Thyroid gland (tissue), 4 donors: ENCODE results near the gene CACHD1. TPM values are rescaled to one million over a fixed set of nuclear protein-coding genes. Genes with fewer than 3 reads are reported as not detected.
"Not testable (repeated sequence)": the region's sequence is repeated elsewhere in the genome, so short reads cannot be mapped to it uniquely, and the experiment has no call there.

ENCODE experiments used
- DNase-seq, 2 donors: peaks; one replicate each; pipeline ENCODE4 v3.0.0-alpha.2; 2019
- H3K27ac ChIP-seq, 3 donors: fragments of 200-600 bp; sonication (generic); 1 replicate in 2 of 3; 2 replicates in 1 of 3; pipeline ENCODE4 v1.5.1; 2016 to 2019; ENCODE audit warnings: mild to moderate bottlenecking in 1 of 3, moderate library complexity in 1 of 3
- H3K27me3 ChIP-seq: fragments of 200-600 bp; sonication (generic); one replicate; pipeline ENCODE4 v1.5.1; 2019
- H3K36me3 ChIP-seq, 2 donors: fragments of 200-600 bp; sonication (generic); one replicate each; pipeline ENCODE4 v1.5.1; 2016 to 2019
- H3K4me1 ChIP-seq, 2 donors: fragments of 200-600 bp; sonication (generic); one replicate each; pipeline ENCODE4 v1.5.1; 2017 to 2019
- H3K4me3 ChIP-seq, 3 donors: fragments of 200-600 bp; sonication (generic); replicated peaks in 1 of 3; 1 replicate in 2 of 3; 2 replicates in 1 of 3; pipeline ENCODE4 v1.5.1; 2016; ENCODE audit warnings: mild to moderate bottlenecking in 1 of 3
- H3K9me3 ChIP-seq: fragments of 200-600 bp; sonication (generic); one replicate; pipeline ENCODE4 v1.5.1; 2017
- CTCF ChIP-seq, 6 experiments: fragments of 200-600 bp in 3 of 6; fragments of 450-650 bp in 3 of 6; sonication (generic) in 3 of 6; IDR thresholded peaks; one replicate each; pipeline ENCODE4 v1.5.1; 2016 to 2019; ENCODE audit warnings: antibody characterized with exemption in 6 of 6, mild to moderate bottlenecking in 2 of 6, inconsistent platforms in 1 of 6, moderate library complexity in 1 of 6
- POLR2A ChIP-seq, 2 donors: fragments of 450-650 bp; IDR thresholded peaks; one replicate each; pipeline ENCODE4 v1.6.1; 2017; ENCODE audit warnings: antibody characterized with exemption in 2 of 2, mild to moderate bottlenecking in 2 of 2, moderate library complexity in 1 of 2
- WGBS, 2 donors: methylation state at CpG; one replicate each; pipeline ENCODE4 v1.1.5; 2017; 5-methylcytosine and 5-hydroxymethylcytosine counted together
- intact Hi-C: fragments of 100-400 bp; cut with DNase I; formaldehyde crosslinking; loops from one replicate; pipeline ENCODE4 v1.15.1; 2023
- total RNA-seq, 4 donors: library from RNA; depleted of rRNA; stranded (reverse); fragments of >200 nt; gene quantifications; one replicate each; pipeline ENCODE4 v1.2.3, GENCODE V29; 2016

Gene CACHD1
- total RNA-seq, 4 donors from 2014 or later, result 12.9 to 25.1 (median 17.0) TPM

DNA sequence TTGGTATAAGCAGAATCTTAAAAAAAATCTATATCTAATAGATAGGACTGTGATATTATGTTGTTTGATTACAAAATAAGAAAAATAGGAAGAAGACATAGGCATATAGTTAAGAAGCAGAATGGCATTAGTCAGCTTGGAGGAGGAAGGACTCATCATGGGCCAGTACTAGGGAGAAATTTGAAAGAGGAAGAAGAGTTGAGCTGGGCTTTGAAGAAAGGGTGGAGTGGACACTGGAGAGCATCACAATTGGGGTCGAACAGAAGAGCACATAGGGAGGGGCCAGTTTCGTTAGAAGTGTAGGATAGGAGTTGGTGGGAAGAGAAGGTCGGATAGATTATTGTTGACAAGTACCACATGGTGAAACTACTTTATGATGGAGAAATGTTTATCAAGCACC, 129.3 kb downstream of the CACHD1 start:
- peaks cover 14 to 19% of the 10 kb centered on the region in 2 donors for H3K4me1 ChIP-seq
- intact Hi-C loops, result no loop called here
- DNase-seq, result no peak
- TF ChIP-seq CTCF (IDR thresholded peaks at IDR 0.05) (no peak), POLR2A (IDR thresholded peaks at IDR 0.05) (no peak)
- 88 to 91% methylated on average over 3 of the region's 3 CpGs for WGBS, 2 donors
- no peak overlapping the region for H3K4me3 ChIP-seq
- H3K9me3 ChIP-seq, result no peaks in the 10 kb centered on the region
- H3K27me3 ChIP-seq, result no peaks in the 10 kb centered on the region
- no peaks in the 10 kb centered on the region for H3K36me3 ChIP-seq
- H3K27ac ChIP-seq, result no peak overlapping the region

DNA sequence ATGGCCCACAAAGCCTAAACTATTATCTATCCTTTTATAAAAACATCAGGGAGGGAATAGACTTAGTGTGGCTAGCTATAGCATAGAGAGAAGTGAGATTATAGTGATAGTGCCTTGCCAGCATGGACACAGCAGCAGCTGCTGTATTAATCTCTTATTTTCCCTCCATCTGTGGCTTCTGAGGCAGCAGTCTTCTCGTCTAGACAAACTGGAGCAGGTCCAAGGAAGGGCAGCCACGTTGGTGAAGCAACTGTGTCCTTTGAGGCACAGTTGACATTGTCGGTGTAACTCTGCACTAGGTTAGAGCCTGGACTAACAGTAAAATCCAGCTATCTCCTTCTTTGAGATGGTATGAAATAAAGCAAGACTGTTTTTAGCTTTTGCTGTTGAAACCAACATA, 131.3 kb downstream of the CACHD1 start:
- Histone ChIP-seq H3K4me3 (no peak overlapping the region), H3K9me3 (no peaks in the 10 kb centered on the region), H3K4me1 (peaks cover 9 to 16% of the 10 kb centered on the region in 2 donors), H3K27me3 (no peaks in the 10 kb centered on the region), H3K27ac (no peak overlapping the region), H3K36me3 (no peaks in the 10 kb centered on the region)
- intact Hi-C loops, result no loop called here
- TF ChIP-seq CTCF (IDR thresholded peaks at IDR 0.05) (no peak), POLR2A (IDR thresholded peaks at IDR 0.05) (no peak)
- 38 to 52% methylated on average over 3 of the region's 3 CpGs for WGBS, 2 donors
- DNase-seq, result peak in 1 of 2 donors; percentile 4

DNA sequence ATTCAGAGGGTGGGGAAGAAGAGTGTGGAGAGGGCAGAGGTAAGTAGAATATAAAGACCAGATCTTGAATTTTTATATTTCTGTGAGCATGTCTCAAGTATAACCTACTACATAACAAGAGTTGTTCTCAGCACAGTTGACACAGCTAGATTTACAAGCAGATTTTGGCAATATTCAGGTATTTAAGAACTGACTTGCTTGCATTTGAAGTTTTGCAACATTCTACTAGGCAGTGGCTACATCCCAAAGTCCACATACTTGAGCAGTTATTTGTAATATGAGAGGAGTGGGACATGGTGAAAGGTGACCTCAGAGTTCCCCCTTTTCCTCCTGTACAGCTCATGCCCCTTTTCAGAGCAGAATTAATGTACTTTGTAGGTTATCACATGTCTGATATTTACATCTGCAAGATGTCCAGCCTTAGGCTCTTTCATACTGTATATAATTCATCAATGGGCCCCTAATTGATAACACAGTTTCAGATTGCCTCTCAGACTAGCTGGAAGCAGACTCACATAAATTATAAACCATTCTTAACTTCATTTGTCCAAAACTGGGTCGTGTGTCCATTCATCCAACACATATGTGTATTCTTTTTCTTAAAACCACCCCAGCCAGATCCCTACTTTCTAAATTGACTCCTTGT, 138.2 kb downstream of the CACHD1 start:
- DNase-seq, result no peak
- WGBS, 2 donors, result 29 to 39% methylated on average over 1 of the region's 1 CpG
- Histone ChIP-seq H3K9me3 (no peaks in the 10 kb centered on the region), H3K4me1 (peaks cover 5 to 7% of the 10 kb centered on the region in 2 donors), H3K27me3 (no peaks in the 10 kb centered on the region), H3K4me3 (no peak overlapping the region), H3K36me3 (no peaks in the 10 kb centered on the region), H3K27ac (no peak overlapping the region)
- intact Hi-C loops, result no loop called here
- TF ChIP-seq POLR2A (IDR thresholded peaks at IDR 0.05), result no peak
- TF ChIP-seq CTCF (IDR thresholded peaks at IDR 0.05), result no peak

DNA sequence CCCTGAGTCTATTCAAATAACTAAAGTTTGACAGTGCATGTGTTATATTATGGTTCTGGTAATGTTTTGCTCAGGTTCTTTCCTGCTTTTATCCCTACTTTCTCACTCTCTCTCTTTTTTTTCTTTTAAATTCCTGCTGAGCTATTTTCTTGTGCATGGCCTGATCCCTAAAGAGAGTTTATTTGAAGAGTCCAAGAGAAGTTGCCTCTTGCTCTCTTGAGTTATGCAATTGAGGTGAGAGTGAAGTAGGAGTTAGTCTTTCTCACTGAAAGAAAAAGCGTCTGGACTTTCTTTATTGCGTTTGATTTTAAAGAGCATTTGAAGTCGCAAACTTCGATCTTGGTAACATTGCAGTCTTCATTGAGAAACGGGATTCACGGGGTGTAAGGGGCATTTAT, 138.7 kb downstream of the CACHD1 start:
- WGBS, 2 donors, result 56 to 60% methylated on average over 6 of the region's 6 CpGs
- Histone ChIP-seq H3K27me3 (no peaks in the 10 kb centered on the region), H3K4me3 (no peak overlapping the region), H3K4me1 (peaks cover 5 to 7% of the 10 kb centered on the region in 2 donors), H3K27ac (no peak overlapping the region), H3K36me3 (no peaks in the 10 kb centered on the region), H3K9me3 (no peaks in the 10 kb centered on the region)
- TF ChIP-seq CTCF (IDR thresholded peaks at IDR 0.05) (no peak), POLR2A (IDR thresholded peaks at IDR 0.05) (no peak)
- no peak for DNase-seq
- intact Hi-C loops, result no loop called here

DNA sequence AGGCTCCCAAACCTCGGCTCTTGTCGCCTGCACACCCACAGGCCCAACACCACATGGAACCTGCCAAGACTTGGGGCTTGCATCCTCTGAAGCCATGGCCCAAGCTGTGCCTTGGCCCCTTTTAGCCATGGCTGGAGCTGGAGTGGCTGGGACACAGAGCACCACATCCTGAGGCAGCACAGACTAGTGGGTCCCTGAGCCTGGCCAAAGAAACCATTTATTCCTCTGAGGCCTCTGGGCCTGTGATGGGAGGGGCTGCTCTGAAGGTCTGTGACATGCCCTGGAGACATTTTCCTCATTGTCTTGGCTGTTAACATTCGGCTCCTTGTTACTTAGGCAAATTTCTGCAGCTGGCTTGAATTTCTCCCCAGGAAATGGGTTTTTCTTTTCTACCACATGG, 141.0 kb downstream of the CACHD1 start:
- DNase-seq, H3K27ac ChIP-seq, H3K9me3 ChIP-seq, H3K4me1 ChIP-seq, intact Hi-C loops, H3K27me3 ChIP-seq, H3K4me3 ChIP-seq, H3K36me3 ChIP-seq: not testable (repeated sequence)
- whole genome bisulfite sequencing, 2 donors, result 91 to 92% methylated on average over 3 of the region's 3 CpGs
